Measurements from ENCODE around the gene MGAT5.

Gene MGAT5

DNA sequence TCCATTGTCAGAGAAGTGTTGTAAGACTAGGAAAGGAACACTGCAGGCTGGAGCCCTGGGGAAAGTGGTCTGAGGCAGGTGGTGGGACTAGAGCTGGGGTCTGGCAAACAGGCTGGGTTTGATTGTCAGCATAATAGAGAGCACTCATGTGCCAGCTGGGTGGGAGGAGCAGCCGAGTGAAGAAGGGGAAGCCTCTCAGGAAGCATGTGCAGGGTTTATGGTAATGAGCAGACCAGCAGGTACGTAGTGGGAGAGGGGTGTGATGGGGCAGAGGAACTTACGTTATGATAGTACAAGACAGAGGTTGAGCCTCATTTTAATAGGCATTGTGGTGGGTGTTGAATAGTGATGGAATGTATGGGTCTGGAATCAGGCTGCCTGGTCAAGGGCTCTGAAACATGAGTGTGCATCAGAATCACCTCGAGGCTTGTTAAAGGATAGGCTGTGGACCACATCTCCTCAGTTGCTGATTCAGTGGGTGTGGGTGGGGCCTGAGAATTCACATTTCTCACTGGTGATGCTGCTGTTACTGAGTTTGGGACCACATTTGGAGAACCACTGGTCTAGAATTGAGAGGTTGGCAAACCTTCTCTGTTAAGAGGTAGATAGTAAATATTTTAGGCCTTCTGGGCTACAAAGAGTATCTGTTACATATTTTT lies 1.7 kb upstream of the MGAT5 start:
- Histone ChIP-seq H3K4me3 (ENCODE audit: insufficient read depth in 1 of 2, low read depth in 1 of 2, low read length in 2 of 2) (no peak overlapping the region), H2BK120ac (ENCODE audit: low read depth, low read length) (no peak overlapping the region), H3K4me1 (ENCODE audit: control insufficient read depth, insufficient read depth, low read depth, low read length) (no peaks in the 10 kb centered on the region), H2BK5ac (ENCODE audit: low read depth, low read length, poor library complexity, severe bottlenecking) (no peak overlapping the region), H3K14ac (ENCODE audit: low read length in 2 of 2) (peak overlapping the region in 1 of 2 experiments; percentile 64), H3K9me3 (ENCODE audit: control insufficient read depth, low read length) (no peaks in the 10 kb centered on the region), H3K27me3 (ENCODE audit: control insufficient read depth in 1 of 2, insufficient read depth in 1 of 2, low read length in 2 of 2) (no peaks in the 10 kb centered on the region), H3K79me1 (replicated peaks; ENCODE audit: low read length, poor library complexity, severe bottlenecking) (peaks cover 30% of the 10 kb centered on the region), H2AFZ (ENCODE audit: low read depth, low read length) (no peak overlapping the region), H3K36me3 (ENCODE audit: control insufficient read depth in 1 of 2, insufficient read depth in 2 of 2, low read depth in 1 of 2, low read length in 2 of 2) (peaks cover 5 to 8% of the 10 kb centered on the region in 2 experiments), H2BK12ac (ENCODE audit: low read length in 2 of 2) (peak overlapping the region in 1 of 2 experiments; percentile 23), H3K23ac (ENCODE audit: low read length in 2 of 2) (peak overlapping the region in 1 of 2 experiments; percentile 92), H3K18ac (ENCODE audit: low read depth in 1 of 2, low read length in 2 of 2) (peak overlapping the region in 1 of 2 experiments; percentile 67), H2BK15ac (ENCODE audit: low read depth, poor library complexity, severe bottlenecking) (no peak overlapping the region), H3K27ac (ENCODE audit: low read length, poor library complexity, severe bottlenecking) (no peak overlapping the region), H2AK5ac (ENCODE audit: low read length, severe bottlenecking) (no peak overlapping the region), H4K91ac (ENCODE audit: low read length) (no peak overlapping the region), H4K8ac (ENCODE audit: low read length) (no peak overlapping the region), H3K4me2 (ENCODE audit: low read length, poor library complexity, severe bottlenecking) (no peak overlapping the region), H3K9ac (ENCODE audit: low read length) (no peak overlapping the region), H3K4ac (ENCODE audit: low read depth in 1 of 2, low read length in 2 of 2) (no peak overlapping the region)
- no peak for DNase-seq
- 97% methylated on average over 4 of the region's 4 CpGs for WGBS

DNA sequence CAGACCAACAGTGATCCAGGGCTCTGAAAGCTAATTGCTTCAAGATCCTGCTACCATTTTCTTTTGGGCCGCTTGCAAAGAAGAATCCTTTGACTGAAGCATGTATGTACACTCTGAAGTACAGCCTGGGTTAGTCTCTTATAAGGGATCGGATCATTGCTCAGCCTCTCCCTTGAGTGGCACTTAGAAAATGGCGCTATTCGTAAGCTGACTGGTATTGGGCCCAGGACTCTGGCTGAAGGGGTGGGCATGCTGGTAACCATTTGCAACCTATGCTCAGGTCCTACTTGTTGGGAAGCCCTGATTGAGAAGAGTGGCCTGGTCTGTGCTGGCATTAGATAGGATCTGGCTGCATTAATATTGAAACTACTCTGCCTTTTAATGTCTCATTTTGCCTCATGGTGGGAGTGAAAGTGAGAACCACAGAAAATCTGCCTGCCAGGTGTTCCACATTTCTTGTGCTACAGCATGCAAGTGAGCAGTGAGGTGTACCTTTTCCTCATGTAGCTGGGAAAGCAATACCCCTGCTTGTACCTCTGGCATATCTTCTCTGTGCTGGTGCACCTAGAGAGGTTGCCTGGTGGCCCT lies 661 bp upstream of the MGAT5 start:
- Histone ChIP-seq H2AFZ (ENCODE audit: low read depth, low read length) (no peak overlapping the region), H3K23ac (ENCODE audit: low read length in 2 of 2) (no peak overlapping the region), H2BK15ac (ENCODE audit: low read depth, poor library complexity, severe bottlenecking) (no peak overlapping the region), H3K4me1 (ENCODE audit: control insufficient read depth, insufficient read depth, low read depth, low read length) (no peaks in the 10 kb centered on the region), H3K79me1 (replicated peaks; ENCODE audit: low read length, poor library complexity, severe bottlenecking) (peaks cover 27% of the 10 kb centered on the region), H2BK120ac (ENCODE audit: low read depth, low read length) (no peak overlapping the region), H3K18ac (ENCODE audit: low read depth in 1 of 2, low read length in 2 of 2) (peak overlapping the region in 1 of 2 experiments; percentile 4), H3K4ac (ENCODE audit: low read depth in 1 of 2, low read length in 2 of 2) (no peak overlapping the region), H3K27ac (ENCODE audit: low read length, poor library complexity, severe bottlenecking) (no peak overlapping the region), H3K14ac (ENCODE audit: low read length in 2 of 2) (no peak overlapping the region), H3K4me3 (ENCODE audit: insufficient read depth in 1 of 2, low read depth in 1 of 2, low read length in 2 of 2) (no peak overlapping the region), H2AK5ac (ENCODE audit: low read length, severe bottlenecking) (no peak overlapping the region), H3K9me3 (ENCODE audit: control insufficient read depth, low read length) (no peaks in the 10 kb centered on the region), H4K8ac (ENCODE audit: low read length) (peak overlapping the region; percentile 53), H2BK5ac (ENCODE audit: low read depth, low read length, poor library complexity, severe bottlenecking) (no peak overlapping the region), H2BK12ac (ENCODE audit: low read length in 2 of 2) (peak overlapping the region in 1 of 2 experiments; percentile 42), H3K9ac (ENCODE audit: low read length) (no peak overlapping the region), H4K91ac (ENCODE audit: low read length) (peak overlapping the region; percentile 36), H3K36me3 (ENCODE audit: control insufficient read depth in 1 of 2, insufficient read depth in 2 of 2, low read depth in 1 of 2, low read length in 2 of 2) (peaks cover 5 to 8% of the 10 kb centered on the region in 2 experiments), H3K27me3 (ENCODE audit: control insufficient read depth in 1 of 2, insufficient read depth in 1 of 2, low read length in 2 of 2) (no peaks in the 10 kb centered on the region), H3K4me2 (ENCODE audit: low read length, poor library complexity, severe bottlenecking) (no peak overlapping the region)
- over 99% methylated on average over 4 of the region's 4 CpGs for WGBS
- no peak for DNase-seq

DNA sequence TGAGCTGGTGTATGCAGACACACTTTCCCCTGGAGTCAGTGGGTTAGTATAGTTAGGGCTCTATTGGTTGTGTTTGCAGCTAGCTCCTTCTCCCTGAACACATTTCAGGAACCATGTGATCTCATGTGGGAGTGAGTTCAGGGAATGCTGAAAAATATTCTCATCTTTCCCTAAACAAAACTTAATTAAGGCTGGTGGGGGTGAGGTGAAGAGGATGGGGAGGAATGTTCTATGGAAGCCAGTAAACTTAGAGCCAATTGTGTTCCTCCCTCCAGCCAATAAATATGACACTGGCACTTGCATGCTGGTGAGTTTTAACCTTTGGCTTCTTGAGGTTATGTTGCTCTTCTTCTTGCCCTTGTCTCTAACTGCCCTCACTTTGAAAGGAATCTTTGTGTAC lies 952 bp downstream of the MGAT5 start:
- no peak overlapping the region for H4K91ac ChIP-seq (ENCODE audit: low read length)
- no peak overlapping the region for H3K18ac ChIP-seq (ENCODE audit: low read depth in 1 of 2, low read length in 2 of 2)
- H3K4me3 ChIP-seq (ENCODE audit: insufficient read depth in 1 of 2, low read depth in 1 of 2, low read length in 2 of 2) = no peak overlapping the region
- no peak overlapping the region for H3K9ac ChIP-seq (ENCODE audit: low read length)
- DNase-seq = no peak
- H2BK5ac ChIP-seq (ENCODE audit: low read depth, low read length, poor library complexity, severe bottlenecking) = no peak overlapping the region
- no peak overlapping the region for H4K8ac ChIP-seq (ENCODE audit: low read length)
- no peak overlapping the region for H2AFZ ChIP-seq (ENCODE audit: low read depth, low read length)
- peaks cover 5 to 8% of the 10 kb centered on the region in 2 experiments for H3K36me3 ChIP-seq (ENCODE audit: control insufficient read depth in 1 of 2, insufficient read depth in 2 of 2, low read depth in 1 of 2, low read length in 2 of 2)
- no peak overlapping the region for H3K4me2 ChIP-seq (ENCODE audit: low read length, poor library complexity, severe bottlenecking)
- H3K79me1 ChIP-seq (replicated peaks; ENCODE audit: low read length, poor library complexity, severe bottlenecking) = peaks cover 36% of the 10 kb centered on the region
- no peak overlapping the region for H2BK12ac ChIP-seq (ENCODE audit: low read length in 2 of 2)
- H2AK5ac ChIP-seq (ENCODE audit: low read length, severe bottlenecking) = no peak overlapping the region
- H3K14ac ChIP-seq (ENCODE audit: low read length in 2 of 2) = no peak overlapping the region
- no peak overlapping the region for H3K4ac ChIP-seq (ENCODE audit: low read depth in 1 of 2, low read length in 2 of 2)
- no peak overlapping the region for H2BK120ac ChIP-seq (ENCODE audit: low read depth, low read length)
- H3K27me3 ChIP-seq (ENCODE audit: control insufficient read depth in 1 of 2, insufficient read depth in 1 of 2, low read length in 2 of 2) = no peaks in the 10 kb centered on the region
- no peaks in the 10 kb centered on the region for H3K9me3 ChIP-seq (ENCODE audit: control insufficient read depth, low read length)
- H3K27ac ChIP-seq (ENCODE audit: low read length, poor library complexity, severe bottlenecking) = no peak overlapping the region
- no peak overlapping the region for H2BK15ac ChIP-seq (ENCODE audit: low read depth, poor library complexity, severe bottlenecking)
- H3K4me1 ChIP-seq (ENCODE audit: control insufficient read depth, insufficient read depth, low read depth, low read length) = no peaks in the 10 kb centered on the region
- no peak overlapping the region for H3K23ac ChIP-seq (ENCODE audit: low read length in 2 of 2)

DNA sequence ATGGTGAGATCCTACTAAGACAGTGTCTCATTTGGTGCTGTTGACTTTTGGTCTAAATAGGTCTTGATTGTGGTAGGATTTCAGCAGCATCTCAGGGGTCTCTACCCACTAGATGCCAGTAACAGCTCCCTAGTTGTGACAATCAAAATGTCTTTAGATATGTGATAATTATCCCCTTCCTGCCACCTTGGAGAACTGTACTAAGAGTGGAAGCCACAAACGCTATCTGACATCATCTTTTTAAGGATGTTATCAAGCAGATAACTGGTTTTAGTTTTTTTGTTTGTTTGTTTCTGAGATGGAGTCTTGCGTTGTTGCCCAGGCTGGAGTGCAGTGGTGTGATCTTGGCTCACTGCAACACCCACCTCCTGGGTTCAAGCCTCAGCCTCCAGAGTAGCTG lies 3.1 kb downstream of the MGAT5 start:
- DNase-seq = no peak
- WGBS = 93% methylated on average over 2 of the region's 2 CpGs
- Histone ChIP-seq H2BK5ac (ENCODE audit: low read depth, low read length, poor library complexity, severe bottlenecking) (no peak overlapping the region), H2AK5ac (ENCODE audit: low read length, severe bottlenecking) (no peak overlapping the region), H2BK12ac (ENCODE audit: low read length in 2 of 2) (no peak overlapping the region), H3K9me3 (ENCODE audit: control insufficient read depth, low read length) (no peaks in the 10 kb centered on the region), H3K27me3 (ENCODE audit: control insufficient read depth in 1 of 2, insufficient read depth in 1 of 2, low read length in 2 of 2) (no peaks in the 10 kb centered on the region), H3K27ac (ENCODE audit: low read length, poor library complexity, severe bottlenecking) (no peak overlapping the region), H4K8ac (ENCODE audit: low read length) (no peak overlapping the region), H2BK15ac (ENCODE audit: low read depth, poor library complexity, severe bottlenecking) (no peak overlapping the region), H3K4me3 (ENCODE audit: insufficient read depth in 1 of 2, low read depth in 1 of 2, low read length in 2 of 2) (no peak overlapping the region), H4K91ac (ENCODE audit: low read length) (no peak overlapping the region), H2BK120ac (ENCODE audit: low read depth, low read length) (no peak overlapping the region), H3K4me2 (ENCODE audit: low read length, poor library complexity, severe bottlenecking) (no peak overlapping the region), H3K18ac (ENCODE audit: low read depth in 1 of 2, low read length in 2 of 2) (no peak overlapping the region), H3K4me1 (ENCODE audit: control insufficient read depth, insufficient read depth, low read depth, low read length) (no peaks in the 10 kb centered on the region), H3K4ac (ENCODE audit: low read depth in 1 of 2, low read length in 2 of 2) (no peak overlapping the region), H2AFZ (ENCODE audit: low read depth, low read length) (no peak overlapping the region), H3K9ac (ENCODE audit: low read length) (no peak overlapping the region), H3K23ac (ENCODE audit: low read length in 2 of 2) (no peak overlapping the region), H3K14ac (ENCODE audit: low read length in 2 of 2) (no peak overlapping the region), H3K79me1 (replicated peaks; ENCODE audit: low read length, poor library complexity, severe bottlenecking) (peaks cover 37% of the 10 kb centered on the region), H3K36me3 (ENCODE audit: control insufficient read depth in 1 of 2, insufficient read depth in 2 of 2, low read depth in 1 of 2, low read length in 2 of 2) (peaks cover 5 to 8% of the 10 kb centered on the region in 2 experiments)

Data from mesenchymal stem cell (in vitro differentiated cells and primary cell).